NCI-H748 (cell line): ENCODE measurements around the gene FMN2.

Source experiments
- DNase-seq: peaks from one replicate; lab custom pipeline; 2025; ENCODE audit not compliant: unreplicated experiment; lab: John Stamatoyannopoulos, UW

Gene FMN2

DNA sequence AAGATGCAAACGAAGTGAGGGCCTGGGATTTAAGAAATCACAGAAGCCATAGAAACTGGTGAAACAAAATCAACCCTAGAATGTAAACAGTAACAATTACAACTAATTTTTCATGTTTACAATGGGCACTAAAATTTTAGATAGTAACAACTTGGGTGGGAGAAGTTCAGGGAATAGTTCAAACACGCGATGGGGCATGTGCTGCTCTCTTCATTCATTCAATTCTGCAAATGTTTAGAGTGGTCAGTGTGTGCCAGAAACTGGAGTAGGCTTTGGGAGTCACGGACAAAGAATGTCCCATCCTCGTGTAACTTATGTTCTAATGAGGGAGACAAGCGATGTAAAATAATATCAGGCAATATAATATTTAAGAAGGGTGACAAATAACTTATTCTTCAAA lies 386.9 kb downstream of the FMN2 start:
- no peak for DNase-seq

DNA sequence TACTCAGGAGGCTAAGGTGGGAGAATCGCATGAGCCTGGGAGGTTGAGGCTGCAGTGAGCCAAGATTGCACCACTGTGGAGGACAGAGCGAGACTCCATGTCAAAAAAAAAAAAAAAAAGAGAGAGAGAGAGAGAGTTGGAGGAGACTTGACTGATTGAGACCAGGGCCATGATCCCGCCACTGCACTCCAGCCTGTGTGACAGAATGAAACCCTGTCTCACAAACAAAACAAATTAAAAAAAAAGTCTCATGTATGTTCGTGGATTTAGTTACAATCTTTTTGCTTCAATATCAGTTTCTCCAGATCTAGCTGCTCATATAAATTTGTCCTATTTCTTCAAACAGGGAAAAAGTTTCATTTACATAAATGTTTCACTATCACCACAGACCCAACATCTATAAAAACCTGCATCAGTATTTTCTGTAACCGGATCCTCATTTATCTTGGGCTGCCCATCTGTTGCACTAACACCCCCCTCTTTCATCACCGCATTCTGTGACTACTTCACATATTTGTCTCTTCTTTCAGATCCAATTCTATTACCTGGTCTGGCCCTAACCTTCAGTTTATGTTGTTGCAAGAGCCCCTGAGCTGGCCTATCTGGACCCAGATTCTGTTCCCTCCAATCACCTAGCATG lies 393.2 kb downstream of the FMN2 start:
- no peak for DNase-seq

DNA sequence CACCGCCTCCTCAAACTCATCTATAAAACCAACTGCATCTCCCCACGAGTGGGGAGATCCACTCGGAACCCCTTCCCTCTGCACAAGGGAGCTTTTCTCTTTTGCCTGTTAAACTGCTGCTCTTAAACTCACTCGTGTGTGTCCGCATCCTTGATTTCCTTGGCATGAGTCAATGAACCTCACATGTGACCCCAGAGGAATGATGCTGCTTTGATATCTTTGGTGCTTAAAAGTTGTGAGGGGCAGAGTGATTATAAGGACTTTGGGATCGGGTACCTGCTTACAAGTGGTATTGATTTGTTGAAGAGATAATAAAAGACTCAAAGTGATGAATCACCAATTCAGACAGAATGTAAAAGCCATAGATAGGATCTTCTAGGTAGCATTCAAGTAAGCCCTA lies 394.9 kb downstream of the FMN2 start:
- no peak for DNase-seq

DNA sequence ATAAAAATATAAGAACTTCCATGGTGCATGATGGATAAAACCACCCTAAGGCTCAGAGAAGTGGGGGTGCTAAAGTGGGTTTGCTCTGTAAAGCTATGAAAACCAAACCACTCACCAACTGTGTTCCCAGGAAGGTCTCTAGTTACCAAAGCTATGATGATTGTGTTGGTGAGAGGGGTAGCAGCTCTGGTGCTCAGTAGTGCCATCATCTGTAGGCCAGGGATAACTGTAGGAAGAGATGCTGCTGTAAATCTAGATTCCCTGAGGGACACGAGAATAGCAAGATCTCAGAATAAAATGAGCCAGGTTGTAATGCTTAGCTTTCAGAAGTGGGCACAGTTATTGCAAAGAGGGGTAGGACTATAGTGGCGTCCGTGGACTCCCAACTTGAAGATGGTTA lies 395.8 kb downstream of the FMN2 start:
- no peak for DNase-seq

DNA sequence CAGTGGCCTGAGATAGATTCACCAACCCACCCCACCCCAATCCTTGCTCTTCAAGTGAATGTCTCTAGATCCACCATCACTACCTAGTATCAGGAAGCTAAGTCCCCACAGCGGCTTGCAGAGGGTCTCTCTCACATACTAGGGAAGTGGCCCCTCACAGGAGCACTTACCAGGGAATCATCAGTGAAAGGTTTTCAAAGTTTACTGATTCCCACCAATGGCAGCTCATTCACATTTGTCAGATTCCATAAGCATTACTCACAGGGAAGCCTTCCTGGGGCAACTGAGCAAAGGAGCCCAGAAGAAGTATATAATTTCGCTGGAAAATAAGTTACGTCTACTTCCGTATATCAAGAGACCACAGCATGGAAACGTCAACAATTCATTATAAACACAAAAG lies 399.5 kb downstream of the FMN2 start:
- no peak for DNase-seq

DNA sequence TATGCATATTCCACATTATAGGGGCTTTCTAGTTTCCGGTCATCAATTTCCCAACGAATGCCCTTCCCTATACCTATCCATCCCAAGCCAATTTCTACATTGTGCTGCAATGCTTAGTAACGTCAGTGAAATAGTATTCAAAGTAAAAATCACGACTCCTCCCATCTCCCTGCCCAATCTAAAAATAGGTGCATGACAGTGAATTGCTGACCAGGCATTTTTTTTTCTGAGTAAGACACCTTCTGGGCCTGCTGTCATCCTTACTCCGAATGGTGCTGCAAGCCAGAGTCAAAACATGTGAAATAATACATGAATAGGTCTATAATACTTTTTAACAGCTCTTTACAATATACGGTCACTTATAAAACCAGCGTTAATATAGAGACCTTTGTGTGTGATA lies 400.1 kb downstream of the FMN2 start:
- no peak for DNase-seq

DNA sequence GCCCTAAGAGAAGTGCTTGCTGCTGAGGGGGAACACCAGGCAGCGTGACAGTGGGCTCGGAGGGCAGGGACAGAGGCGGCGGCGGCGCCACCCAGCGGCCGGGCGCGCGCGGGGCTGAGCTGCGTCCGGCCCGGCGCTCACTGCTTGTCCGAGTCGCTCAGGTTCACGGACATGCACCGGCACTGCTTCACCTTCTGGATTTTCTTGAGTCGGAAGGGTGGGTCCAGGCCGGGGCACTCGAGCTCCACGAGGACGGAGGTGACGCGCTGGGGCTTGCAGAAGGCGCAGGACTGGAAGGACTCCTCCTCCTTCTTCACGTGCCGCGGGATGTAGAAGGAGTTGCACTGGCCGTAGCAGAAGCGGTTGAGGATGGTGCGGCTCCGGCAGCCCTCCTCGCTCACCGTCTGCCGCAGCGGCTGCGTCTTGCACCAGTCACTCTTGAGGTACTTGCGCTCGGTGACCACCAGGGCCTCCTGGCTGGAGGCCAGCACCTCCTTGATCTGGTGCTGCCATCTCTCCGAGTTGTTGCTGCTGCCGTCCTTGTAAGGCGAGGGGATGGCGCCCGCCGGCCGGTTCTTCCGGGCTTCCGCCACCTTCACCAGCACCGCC lies 401.3 kb downstream of the FMN2 start:
- DNase-seq = no peak

DNA sequence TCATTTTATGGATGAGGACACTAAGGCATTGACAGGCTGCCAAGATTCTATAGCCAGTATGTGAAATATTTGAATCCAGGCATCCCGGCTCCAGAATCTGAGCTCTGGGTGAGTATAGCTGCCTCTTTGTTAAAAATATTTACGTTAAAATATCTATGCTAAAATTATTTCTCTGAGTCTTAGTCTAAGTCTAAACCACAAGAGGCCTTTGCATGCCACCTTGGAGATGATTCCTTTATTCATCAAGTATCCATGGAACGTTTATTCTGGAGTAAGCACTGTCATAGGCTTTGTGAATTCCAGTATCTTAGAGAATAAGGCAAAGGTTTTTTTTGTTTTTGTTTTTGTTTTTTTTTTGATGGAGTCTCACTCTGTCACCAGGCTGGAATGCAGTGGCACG lies 403.9 kb downstream of the FMN2 start:
- no peak for DNase-seq

DNA sequence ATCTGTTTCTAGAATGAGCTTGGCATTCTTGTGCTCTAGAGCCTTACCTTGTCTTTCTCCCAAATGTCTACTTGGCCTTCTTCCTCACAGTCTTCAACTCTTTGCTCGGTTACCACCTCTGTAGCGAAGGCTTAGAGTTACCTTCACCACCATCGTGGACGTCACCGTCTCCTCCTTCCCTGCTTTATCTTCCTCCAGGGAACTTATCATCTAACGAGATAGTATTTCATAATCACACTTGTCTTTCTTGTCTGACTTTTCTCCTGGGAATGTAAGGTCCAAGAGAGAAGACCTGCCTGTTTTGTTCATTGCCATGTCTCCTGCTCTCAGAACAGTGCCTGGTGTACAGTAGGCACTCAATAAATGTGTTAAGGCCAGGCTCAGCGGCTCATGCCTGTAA lies 404.7 kb downstream of the FMN2 start:
- no peak for DNase-seq

DNA sequence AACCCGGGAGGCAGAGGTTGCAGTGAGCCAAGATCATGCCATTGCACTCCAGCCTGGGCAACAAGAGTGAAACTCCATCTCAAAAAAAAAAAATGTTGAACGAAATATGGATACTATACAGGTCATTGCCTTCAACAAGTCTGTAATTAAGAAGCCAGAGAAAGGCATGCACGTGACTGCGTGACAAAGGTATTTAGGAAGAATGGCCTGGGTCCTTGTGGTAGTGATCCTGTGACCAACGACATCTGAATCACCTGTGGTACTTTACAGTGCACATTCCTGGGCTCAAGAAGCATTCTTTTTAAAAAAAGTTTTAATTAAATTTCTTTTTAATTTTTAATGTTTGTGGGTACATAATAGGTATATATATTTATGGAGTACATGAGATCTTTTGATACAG lies 405.3 kb downstream of the FMN2 start:
- no peak for DNase-seq

DNA sequence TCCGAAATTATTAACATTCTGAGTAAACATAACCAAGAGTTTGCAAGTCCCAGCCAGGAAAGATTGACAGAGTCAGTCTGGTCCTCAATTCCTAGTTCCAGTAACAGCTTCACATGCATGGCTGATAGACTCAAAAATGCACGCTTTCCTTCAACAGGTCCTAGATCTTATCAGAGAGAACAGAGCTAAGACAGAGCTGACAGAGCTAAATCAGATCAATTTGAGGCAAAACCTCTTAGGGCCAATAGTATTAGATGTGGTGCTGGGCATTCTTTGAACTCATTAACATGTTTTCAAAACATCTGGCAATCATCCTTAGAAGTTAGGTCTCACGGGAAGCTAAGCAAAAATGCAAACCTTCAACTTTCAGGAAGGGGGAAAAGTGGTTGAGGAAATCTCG lies 406.2 kb downstream of the FMN2 start:
- no peak for DNase-seq

DNA sequence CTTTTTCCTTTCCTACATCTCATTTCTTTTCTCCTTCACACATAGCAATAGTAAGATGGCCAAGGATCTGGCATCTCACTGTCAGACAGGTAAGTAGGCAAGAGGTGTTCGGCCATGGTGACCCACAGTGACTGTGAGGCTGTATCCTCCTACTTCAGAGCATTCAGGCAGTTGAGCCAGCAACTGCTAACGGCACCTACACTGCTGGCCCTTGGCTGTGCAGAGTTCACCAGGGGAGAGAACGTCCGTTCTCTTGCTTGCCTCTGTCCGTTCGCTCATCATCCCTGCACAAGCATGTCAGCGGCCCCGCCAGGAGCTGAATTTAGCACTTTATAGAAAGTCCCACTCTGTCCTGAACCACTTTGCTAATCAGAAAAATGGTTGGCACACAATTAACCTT lies 406.7 kb downstream of the FMN2 start:
- no peak for DNase-seq

DNA sequence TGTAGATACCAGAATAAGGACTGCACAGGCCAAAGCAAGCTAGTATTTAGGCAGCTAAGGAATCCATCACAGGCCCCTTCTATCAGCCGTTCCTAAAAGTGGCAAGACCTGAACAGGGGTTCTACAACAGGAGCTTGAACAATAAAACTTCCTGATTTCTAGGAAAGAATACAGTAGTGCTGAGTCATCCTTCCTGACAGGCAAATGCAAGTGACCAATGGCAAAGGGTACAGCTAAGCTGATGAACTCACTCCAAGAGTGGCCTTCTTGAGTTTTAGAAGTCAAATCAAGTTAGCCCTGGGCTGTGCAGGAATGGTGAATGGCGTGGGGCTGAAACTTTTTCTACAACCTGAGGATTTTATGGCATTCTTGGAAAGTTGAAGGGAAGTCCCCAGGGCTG lies 407.3 kb downstream of the FMN2 start:
- DNase-seq = no peak

DNA sequence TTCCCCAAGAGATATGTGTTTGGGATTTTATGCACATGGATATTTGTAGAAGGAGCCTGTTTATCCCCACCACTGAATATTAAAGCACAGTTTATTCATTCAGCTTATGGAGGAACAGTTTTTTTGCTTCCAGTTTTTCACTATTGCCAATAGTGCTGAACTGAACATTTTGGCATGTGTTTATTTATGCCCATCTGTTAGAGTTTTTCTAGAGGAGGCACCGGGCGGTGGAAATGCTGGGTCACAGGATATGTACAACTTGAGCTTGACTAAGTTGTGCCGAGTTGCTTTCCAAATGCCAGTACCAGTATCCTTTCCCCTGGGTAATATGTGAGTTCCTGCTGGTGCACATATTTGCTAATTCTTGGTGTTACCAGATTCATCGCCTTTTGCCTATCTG lies 409.0 kb downstream of the FMN2 start:
- DNase-seq = no peak

DNA sequence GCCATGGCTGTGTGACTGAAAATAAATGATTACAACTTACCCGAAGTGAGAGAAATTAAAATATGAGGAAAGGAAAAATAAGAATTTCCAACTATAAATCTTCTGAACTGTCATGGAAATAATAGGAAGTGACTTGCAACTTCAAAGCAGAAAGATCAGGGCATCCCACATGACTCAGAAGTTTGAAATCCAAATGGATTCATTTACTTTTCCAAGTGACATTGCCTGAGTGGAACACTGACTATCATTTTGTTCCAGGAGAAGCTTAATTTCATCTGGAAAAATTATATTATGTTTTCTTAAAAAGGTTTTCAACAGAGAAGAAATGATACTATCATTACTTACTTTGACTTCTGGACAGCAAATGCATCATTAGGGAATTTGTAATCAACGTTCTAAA lies 409.4 kb downstream of the FMN2 start:
- DNase-seq = no peak

DNA sequence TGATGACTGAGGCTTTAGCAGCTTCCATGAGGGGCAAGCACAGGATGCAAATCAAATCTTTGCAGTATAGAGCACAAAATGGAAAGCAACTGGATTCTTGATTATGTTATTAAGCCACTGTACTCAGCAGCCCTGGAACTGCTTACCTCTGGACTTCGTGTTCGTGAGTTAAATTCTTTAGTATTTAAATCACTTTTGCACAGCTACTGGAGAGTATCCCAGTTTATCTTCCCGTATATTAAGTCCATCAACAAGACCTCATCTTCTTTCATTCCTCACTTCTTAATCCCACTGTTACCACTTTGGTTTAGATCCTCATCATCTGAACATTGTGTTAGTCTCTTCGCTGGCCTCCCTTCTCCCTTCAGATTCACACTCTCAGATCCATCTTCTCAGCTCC lies 411.4 kb downstream of the FMN2 start:
- no peak for DNase-seq

DNA sequence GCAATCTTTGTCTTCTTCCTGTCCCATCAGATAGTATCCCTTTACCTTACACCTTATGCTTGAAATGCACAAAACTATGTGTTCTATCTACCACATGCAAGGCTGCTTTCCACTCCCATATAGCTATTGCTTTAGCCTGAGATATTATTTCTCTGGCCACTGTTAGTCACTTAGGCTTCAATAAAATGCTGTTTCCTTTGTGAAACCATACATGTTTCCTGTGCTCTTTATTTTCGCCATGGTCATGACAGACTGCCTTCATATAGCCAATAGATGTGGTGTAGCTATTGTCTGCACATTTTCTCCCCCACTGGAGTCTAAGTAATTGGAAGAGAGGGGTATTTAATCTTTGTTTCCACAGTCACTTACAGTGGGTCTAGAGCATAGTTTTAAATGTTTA lies 411.9 kb downstream of the FMN2 start:
- no peak for DNase-seq

DNA sequence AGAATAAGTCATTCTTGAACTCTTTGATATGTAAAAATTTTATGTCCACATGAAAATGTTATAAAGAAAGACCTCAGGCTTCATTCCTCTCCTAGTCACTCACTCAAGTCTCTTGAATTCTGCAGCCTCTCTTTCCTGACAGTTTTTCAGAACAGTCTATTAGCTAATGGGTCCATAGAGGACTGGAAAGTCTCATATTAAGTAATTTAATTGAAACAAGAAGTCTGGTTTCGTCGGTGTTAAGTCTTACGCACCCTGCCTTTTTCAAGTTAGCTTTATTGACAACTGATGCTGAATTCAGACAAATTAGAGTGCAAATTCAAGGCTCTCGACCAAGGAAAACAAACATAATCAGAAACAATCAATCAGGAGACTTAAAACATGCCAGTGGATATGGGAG lies 414.5 kb downstream of the FMN2 start:
- DNase-seq = no peak

DNA sequence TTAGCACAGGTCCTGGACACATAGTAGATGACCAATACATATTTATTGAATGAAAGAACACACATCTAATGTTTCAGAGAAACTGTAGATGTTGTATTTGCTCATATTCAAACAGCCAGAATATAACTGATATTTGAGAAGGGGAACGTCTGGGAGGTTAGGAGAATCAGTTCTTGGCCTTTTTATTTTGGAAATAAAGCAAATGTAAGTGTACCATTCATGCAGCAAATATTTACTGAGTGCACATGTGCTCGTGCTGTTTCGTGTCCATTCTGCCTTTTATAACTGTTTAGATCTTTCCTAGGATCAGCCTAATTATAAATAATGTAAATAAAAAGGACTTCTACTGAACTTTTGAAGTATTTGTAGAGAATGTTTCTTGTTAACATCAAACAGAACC lies 416.5 kb downstream of the FMN2 start:
- DNase-seq = no peak

DNA sequence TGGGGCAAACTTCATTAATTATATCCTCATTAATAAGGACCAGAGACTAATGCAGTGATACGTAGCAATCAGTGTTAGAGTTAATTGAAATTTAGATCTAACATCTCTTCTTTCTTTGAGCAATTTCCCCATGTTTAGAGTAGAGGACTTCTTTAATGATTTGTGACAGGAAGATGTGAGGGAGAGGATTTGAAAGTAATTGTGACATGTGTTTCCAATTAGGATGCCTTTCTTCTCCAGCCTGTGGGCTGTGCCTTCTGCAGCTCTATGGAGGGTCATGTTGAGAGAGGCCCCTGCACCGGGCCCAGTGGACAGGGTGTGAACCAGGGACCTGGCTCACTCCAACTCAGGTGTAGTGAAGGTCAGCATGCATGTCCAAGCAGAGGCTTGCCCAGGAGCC lies 417.3 kb downstream of the FMN2 start:
- no peak for DNase-seq

DNA sequence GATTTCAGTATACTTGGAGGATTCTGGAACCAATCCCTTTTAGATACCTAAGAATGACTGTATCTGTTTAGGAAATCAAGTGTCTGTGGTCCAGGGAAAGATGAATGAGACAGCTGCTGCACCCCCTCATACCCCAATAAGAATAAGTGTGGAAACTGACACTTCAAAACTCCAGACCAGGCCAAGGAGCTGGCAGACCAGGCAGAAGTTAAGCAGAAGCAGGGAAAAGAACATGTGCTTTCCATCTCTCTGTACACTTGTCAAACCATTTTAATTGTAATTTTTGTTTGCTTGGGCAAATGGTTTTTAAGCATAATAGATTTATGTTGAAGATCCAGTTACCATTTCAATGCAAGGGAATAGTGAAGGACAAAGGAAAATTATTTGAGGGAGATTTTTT lies 420.1 kb downstream of the FMN2 start:
- no peak for DNase-seq

DNA sequence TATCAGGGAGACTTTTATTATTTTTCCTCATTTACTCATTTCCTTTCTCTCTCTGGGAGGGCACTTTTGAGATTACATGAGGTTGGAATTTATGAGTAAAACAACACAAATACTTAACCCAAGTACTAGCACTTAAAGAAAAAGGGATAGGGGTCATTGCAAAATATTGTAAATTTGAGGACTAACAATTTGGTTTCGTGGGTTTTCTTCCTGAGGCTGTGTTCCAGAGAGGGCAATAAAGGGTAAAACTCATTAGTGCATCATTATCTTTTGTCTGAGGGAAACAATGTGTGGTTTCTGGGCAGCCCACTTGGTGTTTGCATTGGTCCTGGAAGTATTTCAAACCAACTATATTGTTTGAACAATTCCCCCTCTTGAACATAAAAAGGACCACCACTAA lies 423.8 kb downstream of the FMN2 start:
- peak; percentile 53 for DNase-seq

DNA sequence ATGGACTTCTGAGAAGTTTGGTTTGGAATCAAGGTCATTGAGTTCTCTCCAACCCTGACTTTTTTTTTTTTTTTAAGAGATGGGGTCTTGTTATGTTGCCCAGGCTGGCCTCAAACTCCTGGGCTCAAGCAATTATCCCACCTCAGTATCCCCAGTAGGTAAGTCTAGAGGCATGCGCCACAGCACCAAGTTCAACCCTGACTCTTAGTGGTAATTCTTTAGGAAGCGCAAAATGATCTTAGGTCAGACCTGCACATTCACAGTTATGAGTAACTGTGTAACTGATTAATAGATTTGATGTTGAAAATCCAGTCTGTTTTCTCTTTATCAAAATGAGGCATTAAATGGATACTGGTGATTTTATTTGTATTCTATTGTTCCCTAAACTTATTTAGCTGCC lies 424.4 kb downstream of the FMN2 start:
- DNase-seq = no peak
